Astrocyte (in vitro differentiated cells and primary cell): ENCODE measurements around the gene SFTPA2. TPM values are rescaled to one million over a fixed set of nuclear protein-coding genes. Genes with fewer than 3 reads are reported as not detected.
"Not testable (repeated sequence)": the region's sequence is repeated elsewhere in the genome, so short reads cannot be mapped to it uniquely, and the experiment has no call there.

Experiments
- DNase-seq: peaks from one replicate; pipeline ENCODE4 v3.0.0-alpha.2; 2010; ENCODE audit warnings: low read depth
- FAIRE-seq: peaks from 2 replicates; lab custom pipeline; 2011; peaks lifted over from hg19 to GRCh38; lab: Jason Lieb, UNC
- H2AFZ ChIP-seq: 2 replicates; pipeline ENCODE4 v1.6.0; 2012; ENCODE audit warnings: low read depth, low read length, inconsistent platforms
- H3K27ac ChIP-seq: 2 replicates; pipeline ENCODE4 v1.5.1; 2011; ENCODE audit warnings: low read depth, low read length, inconsistent platforms
- H3K27me3 ChIP-seq: 2 replicates; pipeline ENCODE4 v1.6.0; 2011; ENCODE audit warnings: low read length, inconsistent platforms; ENCODE audit not compliant: insufficient read depth
- H3K36me3 ChIP-seq: 2 replicates; pipeline ENCODE4 v1.5.1; 2011; ENCODE audit warnings: low read length, inconsistent platforms; ENCODE audit not compliant: insufficient read depth
- H3K4me1 ChIP-seq: 2 replicates; pipeline ENCODE4 v1.5.1; 2011; ENCODE audit warnings: low read length, inconsistent platforms; ENCODE audit not compliant: insufficient read depth
- H3K4me2 ChIP-seq: 2 replicates; pipeline ENCODE4 v1.6.0; 2012; ENCODE audit warnings: low read length, inconsistent platforms
- H3K4me3 ChIP-seq: 2 replicates; pipeline ENCODE4 v1.5.1; 2011; ENCODE audit warnings: low read depth, mild to moderate bottlenecking, low read length, inconsistent platforms; ENCODE audit not compliant: insufficient read depth
- H3K79me2 ChIP-seq: 2 replicates; pipeline ENCODE4 v1.6.0; 2012; ENCODE audit warnings: mild to moderate bottlenecking, low read length, inconsistent platforms; ENCODE audit not compliant: insufficient read depth
- H3K9ac ChIP-seq: 2 replicates; pipeline ENCODE4 v1.6.0; 2012; ENCODE audit warnings: mild to moderate bottlenecking, low read length, inconsistent platforms
- H3K9me3 ChIP-seq: 2 replicates; pipeline ENCODE4 v1.5.1; 2012; ENCODE audit warnings: low read depth, mild to moderate bottlenecking, low read length, inconsistent platforms; ENCODE audit not compliant: insufficient read depth
- H4K20me1 ChIP-seq: 2 replicates; pipeline ENCODE4 v1.6.0; 2012; ENCODE audit warnings: low read length, inconsistent platforms; ENCODE audit not compliant: insufficient read depth
- H3K27ac Mint-ChIP-seq: one replicate; pipeline ENCODE4 v1.8.0; 2021; ENCODE audit warnings: mild to moderate bottlenecking, mixed read lengths; ENCODE audit not compliant: unreplicated experiment
- H3K27me3 Mint-ChIP-seq: one replicate; pipeline ENCODE4 v1.8.0; 2021; ENCODE audit warnings: low read depth, mixed read lengths; ENCODE audit not compliant: unreplicated experiment
- H3K36me3 Mint-ChIP-seq: one replicate; pipeline ENCODE4 v1.8.0; 2021; ENCODE audit warnings: low read depth, mixed read lengths; ENCODE audit not compliant: unreplicated experiment
- H3K4me1 Mint-ChIP-seq: one replicate; pipeline ENCODE4 v1.8.0; 2021; ENCODE audit warnings: low read depth, mixed read lengths; ENCODE audit not compliant: unreplicated experiment
- H3K4me3 Mint-ChIP-seq: one replicate; pipeline ENCODE4 v1.8.0; 2021; ENCODE audit warnings: mild to moderate bottlenecking, moderate library complexity, mixed read lengths; ENCODE audit not compliant: unreplicated experiment
- H3K9me3 Mint-ChIP-seq: one replicate; pipeline ENCODE4 v1.8.0; 2021; ENCODE audit warnings: mild to moderate bottlenecking, mixed read lengths; ENCODE audit not compliant: unreplicated experiment
- CTCF ChIP-seq: IDR thresholded peaks from 2 replicates; pipeline ENCODE4 v1.5.1; 2011; ENCODE audit warnings: low read depth, mild to moderate bottlenecking, inconsistent platforms, low read length, moderate library complexity; ENCODE audit not compliant: insufficient read depth
- EZH2 ChIP-seq: IDR thresholded peaks from 2 replicates; pipeline ENCODE4 v1.6.1; 2012; ENCODE audit warnings: mild to moderate bottlenecking, low read length, inconsistent platforms; ENCODE audit not compliant: insufficient read depth
- total RNA-seq: library from RNA; stranded (reverse); gene quantifications from 2 replicates; pipeline ENCODE4 v1.2.1, GENCODE V29; 2021

The SFTPA2 gene
- total RNA-seq, 1 donor from 2014 or later: not detected

- Histone ChIP-seq H3K9me3 (no peaks in the 10 kb centered on the region), H2AFZ (no peak overlapping the region), H3K4me1 (no peaks in the 10 kb centered on the region), H3K4me3 (no peak overlapping the region), H3K4me2 (no peak overlapping the region), H3K27me3 (no peaks in the 10 kb centered on the region), H3K79me2 (no peaks in the 10 kb centered on the region), H3K36me3 (no peaks in the 10 kb centered on the region), H3K9ac (no peak overlapping the region), H4K20me1 (no peaks in the 10 kb centered on the region), H3K27ac (no peak overlapping the region)
- Mint-ChIP-seq H3K27me3 (peaks cover 14% of the 10 kb centered on the region), H3K4me1 (no peaks in the 10 kb centered on the region), H3K4me3 (no peak overlapping the region), H3K36me3 (no peaks in the 10 kb centered on the region), H3K9me3 (peaks cover 9% of the 10 kb centered on the region), H3K27ac (no peak overlapping the region)
- DNase-seq (no peak), FAIRE-seq (no peak)
- TF ChIP-seq CTCF (no peak), EZH2 (no peak)
Measured at GRCh38 chr10:79595510-79595909, 35.3 kb upstream of the SFTPA2 start.

GRCh38 chr10:79594565-79594964, 34.4 kb upstream of the SFTPA2 start:
- H3K9ac ChIP-seq, H3K9me3 Mint-ChIP-seq, H3K27ac ChIP-seq, H4K20me1 ChIP-seq, H3K9me3 ChIP-seq, H3K27ac Mint-ChIP-seq, H3K36me3 Mint-ChIP-seq, H3K79me2 ChIP-seq, H3K4me1 Mint-ChIP-seq, H3K36me3 ChIP-seq, H3K4me3 ChIP-seq, DNase-seq, H2AFZ ChIP-seq, H3K4me1 ChIP-seq, FAIRE-seq, H3K4me2 ChIP-seq, H3K4me3 Mint-ChIP-seq, H3K27me3 ChIP-seq: not testable (repeated sequence)
- H3K27me3 Mint-ChIP-seq: peaks cover 19% of the 10 kb centered on the region

- DNase-seq (no peak), FAIRE-seq (no peak)
- H3K4me2 ChIP-seq: no peak overlapping the region
- no peak overlapping the region for H3K27ac ChIP-seq
- no peaks in the 10 kb centered on the region for H3K79me2 ChIP-seq
- no peaks in the 10 kb centered on the region for H4K20me1 ChIP-seq
- H3K4me3 Mint-ChIP-seq: no peak overlapping the region
- H3K9me3 ChIP-seq: no peaks in the 10 kb centered on the region
- no peaks in the 10 kb centered on the region for H3K36me3 Mint-ChIP-seq
- no peaks in the 10 kb centered on the region for H3K4me1 ChIP-seq
- H3K36me3 ChIP-seq: no peaks in the 10 kb centered on the region
- no peaks in the 10 kb centered on the region for H3K4me1 Mint-ChIP-seq
- H3K27me3 Mint-ChIP-seq: peaks cover 28% of the 10 kb centered on the region
- H3K9me3 Mint-ChIP-seq: peaks cover 4% of the 10 kb centered on the region
- no peak overlapping the region for H2AFZ ChIP-seq
- H3K27ac Mint-ChIP-seq: no peak overlapping the region
- H3K27me3 ChIP-seq: no peaks in the 10 kb centered on the region
- no peak overlapping the region for H3K4me3 ChIP-seq
- TF ChIP-seq CTCF: no peak
- no peak for TF ChIP-seq EZH2
- H3K9ac ChIP-seq: no peak overlapping the region
Measured at GRCh38 chr10:79593377-79593776, 33.2 kb upstream of the SFTPA2 start.
